Transverse colon (tissue), 4 donors: Measurements from ENCODE around the gene ADAMTS8. TPM values are rescaled to one million over a fixed set of nuclear protein-coding genes. Genes with fewer than 3 reads are reported as not detected.

ENCODE experiments used
- DNase-seq: peaks from one replicate; pipeline ENCODE4 v3.0.0-alpha.2; 2019
- H3K27ac ChIP-seq, 4 donors: fragments of 200-600 bp; sonication (generic); 2 replicates each; pipeline ENCODE4 v1.5.1; 2016 to 2018; ENCODE audit warnings: inconsistent platforms in 4 of 4
- H3K27me3 ChIP-seq: fragments of 200-600 bp; sonication (generic); 2 replicates; pipeline ENCODE4 v1.5.1; 2017; ENCODE audit warnings: inconsistent platforms
- H3K36me3 ChIP-seq, 4 donors: fragments of 200-600 bp; sonication (generic); 2 replicates each; pipeline ENCODE4 v1.5.1; 2017 to 2019; ENCODE audit warnings: inconsistent platforms in 4 of 4
- H3K4me1 ChIP-seq, 4 donors: fragments of 200-600 bp; sonication (generic); 2 replicates each; pipeline ENCODE4 v1.5.1; 2017 to 2020; ENCODE audit warnings: inconsistent platforms in 4 of 4
- H3K4me3 ChIP-seq, 4 donors: fragments of 200-600 bp; sonication (generic); 1 replicate in 1 of 4; 2 replicates in 3 of 4; pipeline versions ENCODE4 v1.5.1 to v1.6.1; 2017 to 2019; ENCODE audit warnings: inconsistent platforms in 4 of 4
- H3K9me3 ChIP-seq, 2 donors: fragments of 200-600 bp; sonication (generic); 2 replicates each; pipeline ENCODE4 v1.5.1; 2017 to 2019; ENCODE audit warnings: inconsistent platforms in 2 of 2
- EP300 ChIP-seq: sonication (generic); formaldehyde crosslinking; IDR thresholded peaks from one replicate; pipeline ENCODE4 v1.6.1; 2017; ENCODE audit warnings: antibody characterized with exemption, low read depth
- POLR2A ChIP-seq: fragments of 450-650 bp; IDR thresholded peaks from one replicate; pipeline ENCODE4 v1.6.1; 2016; ENCODE audit warnings: antibody characterized with exemption, mild to moderate bottlenecking, moderate library complexity
- POLR2AphosphoS5 ChIP-seq, 3 donors: sonication (generic); formaldehyde crosslinking; IDR thresholded peaks; one replicate each; pipeline ENCODE4 v1.6.1; 2016; ENCODE audit warnings: antibody characterized with exemption in 3 of 3
- WGBS, 2 donors: methylation state at CpG; one replicate each; pipeline ENCODE4 v1.1.5; 2018; ENCODE audit warnings: low coverage in 1 of 2; 5-methylcytosine and 5-hydroxymethylcytosine counted together
- in situ Hi-C, 4 donors: fragments of 200-750 bp; cut with MboI; loops; one replicate each; pipeline versions ENCODE4 v1.15.0 to v1.15.1; 2017; ENCODE audit warnings: low sequenced_read_pairs in 3 of 4, low pct_ligation_motif_present in 1 of 4, low pct_unique_long_range_greater_than_20kb in 1 of 4
- intact Hi-C: fragments of 100-400 bp; cut with DNase I; formaldehyde crosslinking; loops from one replicate; pipeline ENCODE4 v1.15.1; 2023; ENCODE audit warnings: low total_unique reads
- total RNA-seq, 4 donors: library from RNA; depleted of rRNA; stranded (reverse); fragments of >200 nt; gene quantifications; one replicate each; pipeline ENCODE4 v1.1.0, GENCODE V29; 2016
- TF ChIP-seq, protein P1 (sequence below), 5 experiments: fragments of 200-600 bp in 3 of 5; fragments of 450-650 bp in 2 of 5; sonication (generic) in 3 of 5; IDR thresholded peaks; 1 replicate in 2 of 5; 2 replicates in 3 of 5; pipeline ENCODE4 v1.5.1; 2016 to 2017; ENCODE audit warnings: antibody characterized with exemption in 5 of 5, inconsistent platforms in 3 of 5, mild to moderate bottlenecking in 2 of 5, moderate library complexity in 1 of 5

The ADAMTS8 gene
- total RNA-seq, 4 donors from 2014 or later, result 0.27 to 1.00 (median 0.95) TPM; not detected in 1

DNA sequence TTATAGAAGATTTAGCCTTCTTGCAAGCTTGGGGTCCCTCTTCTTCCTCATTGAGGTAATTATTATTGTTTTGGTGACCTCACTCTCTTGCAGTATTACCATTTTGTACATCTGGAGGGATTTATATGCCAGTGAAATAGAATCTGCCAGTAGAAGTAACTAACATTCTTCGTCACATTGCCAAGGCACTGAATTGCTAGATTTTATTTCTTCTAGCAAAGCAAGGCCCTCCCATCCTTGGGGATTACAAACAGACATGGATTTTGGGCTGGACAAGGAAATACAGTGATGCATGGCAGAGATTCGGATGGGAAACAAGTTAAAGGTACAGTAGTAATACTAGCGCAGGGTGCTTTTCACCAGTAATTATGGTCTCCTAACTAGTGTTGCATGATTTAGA is 27.9 kb upstream of the ADAMTS8 start:
- DNase-seq, result no peak
- intact Hi-C loops (no loop called here), in situ Hi-C loops (no loop called here)
- Histone ChIP-seq H3K4me3 (no peak overlapping the region), H3K36me3 (no peaks in the 10 kb centered on the region), H3K27ac (no peak overlapping the region), H3K9me3 (no peaks in the 10 kb centered on the region), H3K4me1 (peaks cover 0 to 10% (median 6%) of the 10 kb centered on the region in 4 donors), H3K27me3 (no peaks in the 10 kb centered on the region)
- WGBS, 2 donors, result 86 to 93% methylated on average over 2 to 3 of the region's 3 CpGs
- no peak for TF ChIP-seq EP300
- no peak for TF ChIP-seq POLR2AphosphoS5 (IDR thresholded peaks at IDR 0.05)
- TF ChIP-seq, protein P1, sequence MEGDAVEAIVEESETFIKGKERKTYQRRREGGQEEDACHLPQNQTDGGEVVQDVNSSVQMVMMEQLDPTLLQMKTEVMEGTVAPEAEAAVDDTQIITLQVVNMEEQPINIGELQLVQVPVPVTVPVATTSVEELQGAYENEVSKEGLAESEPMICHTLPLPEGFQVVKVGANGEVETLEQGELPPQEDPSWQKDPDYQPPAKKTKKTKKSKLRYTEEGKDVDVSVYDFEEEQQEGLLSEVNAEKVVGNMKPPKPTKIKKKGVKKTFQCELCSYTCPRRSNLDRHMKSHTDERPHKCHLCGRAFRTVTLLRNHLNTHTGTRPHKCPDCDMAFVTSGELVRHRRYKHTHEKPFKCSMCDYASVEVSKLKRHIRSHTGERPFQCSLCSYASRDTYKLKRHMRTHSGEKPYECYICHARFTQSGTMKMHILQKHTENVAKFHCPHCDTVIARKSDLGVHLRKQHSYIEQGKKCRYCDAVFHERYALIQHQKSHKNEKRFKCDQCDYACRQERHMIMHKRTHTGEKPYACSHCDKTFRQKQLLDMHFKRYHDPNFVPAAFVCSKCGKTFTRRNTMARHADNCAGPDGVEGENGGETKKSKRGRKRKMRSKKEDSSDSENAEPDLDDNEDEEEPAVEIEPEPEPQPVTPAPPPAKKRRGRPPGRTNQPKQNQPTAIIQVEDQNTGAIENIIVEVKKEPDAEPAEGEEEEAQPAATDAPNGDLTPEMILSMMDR (IDR thresholded peaks at IDR 0.05), result no peak
- no peak for TF ChIP-seq POLR2A

- intact Hi-C loops (no loop called here), in situ Hi-C loops (no loop called here)
- Histone ChIP-seq H3K27ac (peak overlapping the region in 2 of 4 donors; percentile 4 to 41), H3K27me3 (no peaks in the 10 kb centered on the region), H3K36me3 (no peaks in the 10 kb centered on the region), H3K9me3 (no peaks in the 10 kb centered on the region), H3K4me1 (peaks cover 0 to 17% (median 7%) of the 10 kb centered on the region in 4 donors), H3K4me3 (no peak overlapping the region)
- WGBS, 2 donors, result 62 to 89% methylated on average over 5 to 15 of the region's 15 CpGs
- DNase-seq, result peak; percentile 29
- TF ChIP-seq EP300 (no peak), POLR2AphosphoS5 (IDR thresholded peaks at IDR 0.05) (no peak), POLR2A (no peak)
- TF ChIP-seq, protein P1 (IDR thresholded peaks at IDR 0.05), result no peak
Measured at GRCh38 chr11:130455483-130456127, 27.2 kb upstream of the ADAMTS8 start.

DNA sequence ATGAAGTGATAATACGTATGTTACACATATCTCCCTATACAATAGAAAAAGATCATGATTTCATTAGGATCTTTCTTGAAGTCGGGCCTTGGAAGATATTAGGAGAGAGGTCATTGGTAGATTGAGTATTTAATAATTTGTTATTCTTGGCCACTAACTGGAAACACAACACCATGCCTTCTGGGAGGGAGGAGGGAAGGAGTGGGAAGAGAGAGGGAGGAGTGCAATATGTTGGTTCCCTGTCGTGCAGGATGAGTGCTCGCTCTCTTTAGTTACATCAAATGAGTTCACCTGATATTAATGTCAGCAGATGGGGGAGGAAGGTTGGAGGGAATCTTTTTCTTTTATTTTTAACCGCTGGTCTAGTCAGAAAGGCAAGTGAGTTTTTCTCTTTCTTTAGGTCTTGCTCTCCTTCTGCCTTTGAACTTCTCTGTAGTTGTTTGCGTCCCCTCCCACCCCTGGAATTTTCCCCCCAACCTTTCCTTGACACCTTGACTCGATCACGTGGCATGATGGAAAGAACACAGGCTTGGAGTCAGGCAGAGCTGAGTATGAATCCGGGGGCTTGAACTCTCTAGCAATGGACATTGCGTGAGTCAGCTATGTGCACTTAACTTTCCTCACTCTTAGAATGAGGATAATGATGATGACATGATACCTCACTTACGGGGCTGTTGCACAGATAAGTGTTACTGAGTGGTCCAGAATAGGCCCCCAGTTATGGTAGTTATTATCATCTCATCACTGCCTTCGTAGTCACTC is 26.3 kb upstream of the ADAMTS8 start:
- no peak for DNase-seq
- intact Hi-C loops, result no loop called here
- Histone ChIP-seq H3K27ac (no peak overlapping the region), H3K4me3 (no peak overlapping the region), H3K36me3 (no peaks in the 10 kb centered on the region), H3K4me1 (peaks cover 1 to 24% (median 9%) of the 10 kb centered on the region in 4 donors), H3K27me3 (no peaks in the 10 kb centered on the region), H3K9me3 (no peaks in the 10 kb centered on the region)
- WGBS, 2 donors, result 75 to 77% methylated on average over 5 to 12 of the region's 12 CpGs
- TF ChIP-seq POLR2A (no peak), EP300 (no peak), POLR2AphosphoS5 (IDR thresholded peaks at IDR 0.05) (no peak)
- TF ChIP-seq, protein P1 (IDR thresholded peaks at IDR 0.05), result no peak
- in situ Hi-C loops, result no loop called here

DNA sequence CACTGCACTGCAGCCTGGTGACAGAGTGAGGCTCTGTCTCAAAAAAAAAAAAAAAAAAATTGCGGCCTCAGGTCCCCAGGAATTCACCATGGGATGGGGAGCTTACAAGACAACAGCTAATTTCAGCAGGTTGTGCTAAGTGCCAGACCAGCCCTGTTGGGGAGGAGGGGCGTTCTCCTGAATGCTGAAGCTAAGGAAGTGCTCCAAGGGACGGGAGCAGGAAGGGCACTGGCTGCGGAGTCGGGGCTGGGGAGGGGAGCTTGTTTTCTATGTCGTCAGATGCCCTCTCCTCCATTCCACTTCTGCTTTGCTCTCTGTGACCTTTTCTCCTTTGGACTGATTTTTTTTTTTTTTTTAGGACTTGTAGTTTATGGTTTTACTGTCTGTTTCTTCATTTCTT is 24.5 kb upstream of the ADAMTS8 start:
- Histone ChIP-seq H3K36me3 (no peaks in the 10 kb centered on the region), H3K27me3 (peaks cover 12% of the 10 kb centered on the region), H3K27ac (no peak overlapping the region), H3K9me3 (no peaks in the 10 kb centered on the region), H3K4me1 (peaks cover 7 to 40% (median 17%) of the 10 kb centered on the region in 4 donors), H3K4me3 (no peak overlapping the region)
- TF ChIP-seq, protein P1 (IDR thresholded peaks at IDR 0.05), result no peak
- TF ChIP-seq POLR2A, result no peak
- TF ChIP-seq EP300, result no peak
- intact Hi-C loops, result no loop called here
- 38 to 48% methylated on average over 4 to 6 of the region's 6 CpGs for WGBS, 2 donors
- in situ Hi-C loops, result no loop called here
- DNase-seq, result peak; percentile 24
